PC-3 (cell line): ENCODE measurements around the gene APOH.

Experiments
- CTCF ChIP-seq: fragments of 300-600 bp; sonication (generic); conservative IDR thresholded peaks from 2 replicates; pipeline ENCODE4 v1.5.1; 2017; ENCODE audit warnings: antibody characterized with exemption, low read depth, mild to moderate bottlenecking, low read length
- EZH2phosphoT487 ChIP-seq: fragments of 300-600 bp; sonication (generic); IDR thresholded peaks from 2 replicates; pipeline ENCODE4 v1.6.1; 2018; ENCODE audit warnings: mild to moderate bottlenecking, antibody characterized with exemption, low read length, borderline replicate concordance

GRCh38 chr17:66220079-66220835 is 9.0 kb downstream of the APOH start:
- TF ChIP-seq CTCF (no peak), EZH2phosphoT487 (no peak)
